Dermis microvascular lymphatic vessel endothelial cell (primary cell): ENCODE data around the gene MICOS13. TPM values are rescaled to one million over a fixed set of nuclear protein-coding genes. Genes with fewer than 3 reads are reported as not detected.
A peak's percentile ranks its signal among the peaks of the same experiment; 100 is the strongest.

Experiments
- DNase-seq, 2 donors: peaks; one replicate each; pipeline versions ENCODE4 v3.0.0 to v3.0.0-alpha.2; 2010; ENCODE audit warnings: low read depth in 2 of 2
- total RNA-seq: library from RNA; depleted of rRNA; stranded (reverse); fragments of >200 nt; gene quantifications from 2 replicates; pipeline ENCODE4 v1.2.1, GENCODE V29; 2014

MICOS13 gene
- total RNA-seq, 1 donor from 2014 or later = 46.2 TPM

DNA sequence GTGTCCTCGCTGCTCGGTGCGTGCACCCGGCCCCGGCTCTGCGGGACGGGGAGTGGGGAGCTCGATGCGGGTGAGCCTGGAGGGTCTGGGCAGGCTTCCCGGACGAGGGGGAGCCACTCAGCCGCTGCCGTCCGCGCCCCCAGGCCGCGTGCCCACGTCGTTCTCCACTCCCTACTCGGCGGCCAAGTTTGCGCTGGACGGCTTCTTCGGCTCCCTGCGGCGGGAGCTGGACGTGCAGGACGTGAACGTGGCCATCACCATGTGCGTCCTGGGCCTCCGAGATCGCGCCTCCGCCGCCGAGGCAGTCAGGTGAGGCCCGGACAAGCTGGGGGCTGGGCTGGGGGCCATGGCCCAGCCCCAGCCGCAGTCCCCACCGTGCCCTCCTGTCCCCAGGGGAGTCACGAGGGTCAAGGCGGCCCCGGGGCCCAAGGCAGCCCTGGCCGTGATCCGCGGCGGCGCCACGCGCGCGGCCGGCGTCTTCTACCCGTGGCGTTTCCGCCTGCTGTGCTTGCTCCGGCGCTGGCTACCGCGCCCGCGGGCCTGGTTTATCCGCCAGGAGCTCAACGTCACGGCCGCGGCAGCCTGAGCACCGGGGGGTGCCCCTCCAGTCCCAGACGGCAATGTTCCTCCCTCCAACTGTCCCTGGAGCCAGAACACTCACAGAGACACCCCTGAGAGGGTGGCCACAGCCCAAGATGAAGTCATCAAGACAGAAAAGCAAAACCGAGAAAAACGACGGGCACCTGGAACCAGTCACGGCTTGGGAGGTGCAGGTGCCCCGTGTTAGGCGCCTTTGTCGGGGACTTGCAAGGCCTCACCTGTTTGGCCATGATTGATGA lies 7.3 kb upstream of the MICOS13 start:
- DNase-seq = no peak

DNA sequence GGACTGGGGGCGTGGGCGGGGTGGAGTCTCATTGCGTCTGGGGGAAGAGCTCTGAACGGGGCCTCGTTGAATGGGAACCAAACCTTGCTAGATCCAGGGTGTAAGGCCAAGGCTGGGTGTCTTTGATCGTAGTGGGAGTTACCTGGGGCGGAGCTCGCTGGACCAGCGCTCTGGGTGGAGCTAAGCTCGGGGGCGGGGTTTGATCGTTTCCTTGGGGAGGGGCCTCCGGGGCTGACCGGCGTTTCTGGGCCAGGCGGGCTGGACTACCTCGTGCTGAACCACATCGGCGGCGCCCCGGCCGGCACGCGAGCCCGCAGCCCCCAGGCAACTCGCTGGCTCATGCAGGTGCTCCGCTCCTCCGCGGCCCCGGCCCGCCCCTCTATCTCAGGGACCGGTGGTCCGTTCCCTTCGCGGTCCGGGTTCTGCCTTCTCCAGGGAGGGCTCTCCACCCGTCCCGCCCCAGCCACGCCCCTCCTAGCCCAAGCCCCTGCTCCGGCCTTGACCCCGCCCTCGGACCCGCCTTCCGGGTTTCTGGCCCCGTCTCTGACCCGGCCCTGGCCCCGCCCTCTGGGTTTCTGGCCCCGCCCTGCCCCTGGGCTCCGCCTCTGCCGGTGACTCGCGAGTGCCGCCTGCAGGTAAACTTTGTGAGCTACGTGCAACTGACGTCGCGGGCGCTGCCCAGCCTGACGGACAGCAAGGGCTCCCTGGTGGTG lies 6.5 kb upstream of the MICOS13 start:
- DNase-seq = peak; percentile 80 to 91

DNA sequence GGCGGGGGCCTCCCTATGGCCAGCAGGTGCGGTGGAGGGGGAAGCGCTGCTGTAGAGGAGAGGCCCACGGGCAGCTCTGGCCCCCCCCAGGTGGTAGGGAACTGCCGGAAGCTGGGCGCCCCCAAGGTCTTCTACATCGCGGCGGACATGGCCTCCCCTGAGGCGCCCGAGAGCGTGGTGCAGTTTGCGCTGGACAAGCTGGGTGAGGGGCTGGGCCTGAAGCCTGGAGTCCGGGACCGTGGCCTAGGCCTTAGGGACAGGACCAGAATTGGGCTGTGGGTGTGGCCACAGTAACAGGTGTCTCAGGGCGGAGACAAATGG lies 6.0 kb upstream of the MICOS13 start:
- no peak for DNase-seq

DNA sequence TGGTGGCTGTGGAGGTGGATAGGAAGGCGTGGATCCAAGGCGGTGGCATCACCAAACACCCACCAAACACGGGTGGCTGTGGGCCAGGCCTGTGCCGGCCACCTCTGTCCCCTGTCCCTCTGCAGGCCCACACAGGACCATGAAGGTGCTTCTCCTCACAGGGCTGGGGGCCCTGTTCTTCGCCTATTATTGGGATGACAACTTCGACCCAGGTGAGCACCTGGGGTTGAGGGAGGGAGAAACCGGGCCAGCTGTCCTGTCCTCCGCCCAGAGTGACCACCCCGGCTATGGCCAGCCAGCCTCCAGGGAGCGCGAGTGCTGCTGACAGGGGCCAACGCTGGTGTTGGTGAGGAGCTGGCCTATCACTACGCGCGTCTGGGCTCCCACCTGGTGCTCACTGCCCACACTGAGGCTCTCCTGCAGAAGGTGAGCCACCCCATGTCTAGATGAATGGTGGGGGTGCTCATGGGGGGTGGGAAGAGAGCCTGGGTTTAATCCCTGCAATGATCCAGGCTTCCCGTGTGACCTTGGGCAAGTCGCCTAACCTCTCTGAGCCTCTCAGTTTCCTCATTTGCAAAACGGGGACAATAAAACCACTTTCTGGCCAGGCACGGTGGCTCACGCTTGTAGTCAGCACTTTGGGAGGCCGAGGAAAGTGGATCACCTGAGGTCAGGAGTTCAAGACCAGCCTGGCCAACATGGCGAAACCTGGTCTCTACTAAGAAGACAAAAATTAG lies 4.5 kb upstream of the MICOS13 start:
- DNase-seq = no peak

DNA sequence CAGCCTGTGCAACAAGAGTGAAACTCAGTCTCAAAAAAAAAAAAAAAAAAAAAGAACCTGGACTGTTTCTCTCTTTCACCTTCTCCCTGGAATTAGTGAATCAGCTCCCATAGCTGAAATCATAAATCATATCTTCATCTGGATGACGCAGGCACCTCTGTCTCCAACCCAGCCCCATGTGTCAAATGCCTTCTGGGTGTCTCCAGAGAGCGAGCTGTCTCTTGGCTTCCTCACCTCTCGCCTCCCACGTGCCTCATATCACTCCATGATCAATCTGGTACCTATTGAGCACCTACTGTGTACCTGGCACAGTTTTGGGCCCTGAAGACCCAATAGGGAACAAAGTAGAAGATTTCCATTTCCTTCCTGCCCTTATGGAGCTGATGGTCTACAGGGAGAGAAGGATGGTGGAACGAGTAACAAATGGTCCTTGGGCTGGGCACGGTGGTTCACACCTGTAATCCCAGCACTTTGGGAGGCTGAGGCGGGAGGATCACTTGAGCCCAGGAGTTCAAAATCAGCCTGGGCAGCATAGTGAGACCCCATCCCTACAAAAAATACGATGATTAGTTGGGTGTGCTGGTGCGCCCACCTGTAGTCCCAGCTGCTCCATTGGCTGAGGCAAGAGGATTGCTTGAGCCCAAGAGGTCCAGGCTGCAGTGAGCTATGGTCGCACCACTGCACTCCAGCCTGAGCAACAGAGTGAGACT lies 3.0 kb upstream of the MICOS13 start:
- no peak for DNase-seq

DNA sequence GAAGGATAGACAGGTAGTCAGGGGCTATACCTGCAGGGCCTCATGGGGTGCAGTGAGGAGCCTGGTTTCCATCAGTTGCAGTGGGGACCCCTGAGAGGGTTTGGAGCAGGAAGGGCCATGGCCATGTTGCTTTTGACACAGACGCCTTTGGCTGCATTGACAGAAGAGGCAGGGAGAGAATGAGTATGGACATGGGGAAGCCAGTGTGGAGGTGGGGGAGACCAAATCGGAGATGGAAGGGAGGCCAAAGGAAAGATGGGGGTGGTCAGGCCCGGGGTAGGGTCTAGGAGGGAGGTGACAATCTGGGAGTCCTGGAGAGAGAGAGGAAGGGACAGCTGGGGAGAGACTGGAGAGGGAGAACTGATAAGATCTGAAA lies 1.8 kb upstream of the MICOS13 start:
- no peak for DNase-seq

DNA sequence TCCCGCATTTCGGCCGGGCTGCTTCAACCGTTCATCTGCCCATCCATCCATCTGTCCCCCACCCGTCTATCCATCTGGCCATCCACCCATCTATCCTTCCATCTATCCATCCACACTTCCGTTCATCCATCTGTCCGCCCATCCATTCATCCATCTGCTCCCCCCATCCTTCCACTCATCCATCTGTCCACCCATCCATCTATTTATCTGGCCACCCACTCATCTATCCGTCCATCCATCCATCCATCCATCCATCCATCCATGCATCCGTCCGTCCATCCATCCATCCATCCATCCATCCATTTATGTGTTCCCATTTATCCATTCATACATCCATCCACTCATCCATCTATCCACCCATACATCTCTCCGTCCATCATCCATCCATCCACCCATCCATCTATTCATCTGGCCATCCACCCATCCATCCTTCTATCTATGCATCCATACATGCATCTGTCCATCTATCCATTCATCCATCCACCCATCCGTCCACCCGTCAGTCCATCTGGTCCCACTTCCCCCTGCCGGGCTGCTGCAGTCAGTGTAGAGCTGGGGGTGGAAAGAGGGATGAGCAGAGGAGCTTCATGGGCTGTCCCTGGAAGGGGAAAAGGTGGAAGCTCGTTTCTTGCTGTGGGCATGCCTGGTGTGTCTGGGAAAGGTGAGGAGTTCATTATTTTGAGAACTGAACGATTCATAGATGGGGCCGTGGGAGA lies 1.2 kb upstream of the MICOS13 start:
- DNase-seq = no peak

DNA sequence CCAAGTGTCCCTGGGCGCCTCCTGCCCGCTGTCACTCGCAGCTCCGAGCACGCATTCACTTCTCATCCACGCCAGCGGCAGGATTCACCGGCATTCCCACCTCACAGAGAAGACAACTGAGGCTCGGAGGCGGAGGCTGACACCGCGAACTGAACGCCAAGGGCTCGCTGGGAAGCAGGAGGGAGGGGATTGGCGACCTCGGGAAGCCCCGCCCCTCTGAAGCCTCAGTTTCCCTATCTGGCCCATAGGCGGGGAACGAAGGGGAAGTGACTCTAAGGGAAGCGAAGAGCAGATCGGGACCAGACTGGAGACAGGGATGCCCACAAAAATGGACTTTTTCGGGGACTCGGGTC lies 256 bp downstream of the MICOS13 start:
- DNase-seq = peak; percentile 16 to 57

DNA sequence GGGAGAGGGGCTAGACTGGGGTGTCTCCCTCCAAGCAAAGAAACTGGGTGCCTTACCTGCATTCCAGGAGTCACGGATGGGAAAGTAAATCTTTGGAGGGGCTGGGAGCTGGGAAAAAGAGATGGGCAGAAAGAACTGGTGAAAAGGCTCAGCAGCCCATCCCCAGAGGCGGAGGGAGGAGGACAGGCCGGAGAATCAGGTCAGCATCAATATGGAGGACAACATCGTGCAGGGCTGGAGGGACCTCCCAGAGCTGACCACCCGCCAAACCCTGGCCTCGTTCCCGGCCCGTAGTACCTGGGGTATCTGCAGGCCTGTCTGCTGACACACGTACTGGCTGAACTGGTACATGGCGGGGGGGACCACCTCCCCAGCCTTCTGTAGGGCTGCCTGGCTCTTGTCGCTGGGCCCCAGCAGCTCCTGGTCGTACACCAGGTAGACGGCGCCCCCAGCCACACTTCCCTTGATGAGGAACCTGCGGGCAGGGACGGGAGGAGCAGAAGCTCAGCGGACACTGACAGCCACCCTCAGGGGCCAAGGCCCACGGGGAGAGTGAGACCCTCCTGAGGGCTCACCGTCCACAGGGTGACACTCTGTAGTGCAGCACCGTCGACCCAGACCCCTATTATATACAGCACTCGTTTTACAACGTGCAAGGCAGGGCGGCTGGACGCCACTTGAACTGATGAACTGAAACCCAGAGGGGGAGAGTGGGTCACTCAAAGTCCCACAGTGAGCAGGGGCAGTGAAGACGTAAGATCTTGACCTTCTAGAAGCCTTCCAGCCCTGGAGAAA lies 830 bp downstream of the MICOS13 start:
- DNase-seq = no peak

DNA sequence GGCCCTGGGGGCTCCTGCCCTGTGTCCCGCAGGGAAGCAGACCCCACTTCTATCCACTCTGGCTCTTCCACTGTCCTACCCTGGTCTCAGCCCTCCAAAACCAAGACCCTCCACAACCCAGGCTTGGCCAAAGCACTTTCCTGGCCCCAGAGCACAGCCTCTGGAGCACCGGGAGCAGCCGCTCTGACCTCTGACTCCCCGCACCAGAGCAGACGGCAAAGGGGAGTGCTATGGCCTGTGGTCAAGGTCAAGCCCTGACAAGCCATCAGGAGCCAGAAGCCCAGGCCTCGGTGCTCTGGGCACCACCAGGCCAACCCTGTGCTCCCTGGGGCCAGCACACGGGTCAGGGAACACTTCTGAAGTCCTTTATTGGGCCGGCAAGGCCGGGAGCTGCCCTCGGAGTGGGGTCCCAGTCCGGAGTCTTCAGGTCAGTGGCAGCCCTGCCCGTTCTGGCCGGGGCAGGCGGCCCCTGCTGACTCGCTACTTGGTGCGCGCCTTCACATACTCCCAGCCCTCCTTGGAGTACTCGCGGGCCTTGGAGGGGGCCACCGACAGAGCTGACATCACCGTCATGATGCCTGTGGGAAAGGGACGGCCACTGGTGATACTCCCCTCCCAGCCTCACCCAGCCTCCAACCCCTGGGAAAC lies 2.1 kb downstream of the MICOS13 start:
- DNase-seq = no peak

DNA sequence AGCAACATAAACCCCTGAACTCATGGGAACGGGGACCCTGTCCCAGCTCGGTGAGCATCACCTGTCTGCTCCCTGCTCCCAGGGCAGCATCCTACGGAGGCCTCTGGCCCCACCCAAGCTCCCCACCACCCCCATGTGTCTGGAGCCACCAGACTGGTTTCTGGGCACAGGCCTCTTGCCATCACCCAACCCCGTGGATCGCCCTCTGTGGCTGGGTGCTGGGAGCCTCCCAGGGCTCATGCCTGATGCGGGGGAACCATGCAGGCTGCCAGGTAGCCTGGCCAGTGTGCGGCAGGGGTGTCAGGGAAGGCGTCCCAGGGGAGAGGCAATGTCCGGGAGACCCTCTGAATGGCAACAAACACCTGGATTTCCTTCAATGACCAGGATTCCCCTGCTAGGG lies 2.7 kb downstream of the MICOS13 start:
- DNase-seq = no peak

DNA sequence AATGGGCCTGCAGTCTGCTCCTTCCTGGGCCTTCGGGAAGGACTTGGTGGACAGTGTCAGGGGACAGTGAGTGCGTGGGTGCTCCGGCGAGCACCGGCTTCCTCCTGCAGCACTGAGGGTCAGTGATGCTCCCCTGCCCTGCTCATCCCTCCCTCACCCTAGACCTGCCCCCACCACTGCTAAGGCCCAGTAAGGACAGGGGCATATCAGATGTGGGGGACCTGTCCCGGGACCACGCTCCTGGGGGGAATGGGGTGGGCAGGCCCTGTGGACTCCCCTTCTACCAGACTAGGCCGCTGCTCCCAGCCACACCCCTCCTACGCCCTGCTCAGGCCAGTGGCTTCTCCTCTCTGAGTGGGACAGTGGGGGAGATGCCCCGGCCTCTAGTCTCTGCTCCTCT lies 3.2 kb downstream of the MICOS13 start:
- DNase-seq = no peak

DNA sequence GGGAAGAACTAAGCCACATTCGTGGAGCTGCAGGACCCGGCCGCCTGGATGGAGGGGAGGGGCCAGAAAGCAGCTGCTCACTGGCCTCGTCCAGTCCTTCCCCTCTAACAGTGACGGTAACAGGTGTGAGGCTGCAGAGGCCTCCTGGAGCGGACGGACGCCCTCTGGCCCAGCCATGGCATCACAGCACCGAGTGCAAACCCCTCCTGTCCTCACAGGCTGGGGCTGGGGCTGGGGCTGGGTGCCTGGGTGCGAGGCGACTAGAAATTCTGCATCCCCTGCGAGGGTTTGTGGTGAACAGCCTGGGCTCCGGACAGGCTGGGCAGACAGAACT lies 3.6 kb downstream of the MICOS13 start:
- DNase-seq = no peak

DNA sequence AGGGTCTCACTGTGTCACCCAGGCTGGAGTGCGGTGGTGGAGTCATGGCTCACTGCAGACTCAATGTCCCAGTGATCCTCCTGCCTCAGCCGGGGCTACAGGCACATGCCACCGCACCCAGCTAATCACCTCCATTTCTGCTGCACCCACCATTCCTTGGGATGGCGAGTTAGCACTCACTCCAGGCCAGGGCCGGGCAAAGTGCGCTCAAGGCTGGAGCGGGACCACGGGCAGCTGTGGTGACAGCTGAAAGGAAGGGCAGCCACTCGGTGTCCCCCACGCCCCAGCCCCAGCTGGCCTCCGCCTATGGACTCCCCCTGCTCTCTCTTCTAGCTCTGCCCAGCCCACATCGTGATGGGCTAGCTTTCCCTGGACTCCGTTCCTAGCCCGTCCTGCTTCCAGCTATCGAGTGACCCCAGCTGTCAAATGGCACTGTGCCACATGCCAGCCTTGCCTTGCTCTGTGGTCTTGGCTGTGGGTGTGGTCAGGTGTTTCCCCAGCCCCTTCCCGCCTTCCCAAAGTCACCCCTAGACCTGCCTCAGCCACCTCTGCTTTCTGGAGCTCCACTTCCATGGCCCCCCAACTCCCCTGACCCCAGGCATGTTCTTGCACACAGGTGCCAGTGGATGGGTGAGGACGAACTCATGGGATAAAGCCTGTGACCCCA lies 4.1 kb downstream of the MICOS13 start:
- DNase-seq = no peak

DNA sequence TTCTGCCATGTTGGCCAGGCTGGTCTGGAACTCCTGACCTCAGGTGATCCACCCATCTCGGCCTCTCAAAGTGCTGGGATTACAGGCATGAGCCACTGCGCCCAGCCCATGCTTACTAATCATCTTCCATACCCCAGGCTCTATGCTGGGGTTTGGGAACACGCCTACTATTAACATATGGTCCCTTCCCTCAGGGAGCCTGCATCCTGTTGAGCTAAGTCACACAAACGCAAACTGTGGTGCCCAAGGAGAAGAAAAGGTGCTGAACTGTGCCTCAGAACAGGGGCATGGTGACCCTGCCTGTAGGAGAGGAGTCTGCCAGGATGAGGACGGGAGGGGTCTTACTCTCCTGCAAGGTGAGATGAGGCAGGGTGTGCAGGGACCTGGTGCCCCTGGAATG lies 5.6 kb downstream of the MICOS13 start:
- no peak for DNase-seq

DNA sequence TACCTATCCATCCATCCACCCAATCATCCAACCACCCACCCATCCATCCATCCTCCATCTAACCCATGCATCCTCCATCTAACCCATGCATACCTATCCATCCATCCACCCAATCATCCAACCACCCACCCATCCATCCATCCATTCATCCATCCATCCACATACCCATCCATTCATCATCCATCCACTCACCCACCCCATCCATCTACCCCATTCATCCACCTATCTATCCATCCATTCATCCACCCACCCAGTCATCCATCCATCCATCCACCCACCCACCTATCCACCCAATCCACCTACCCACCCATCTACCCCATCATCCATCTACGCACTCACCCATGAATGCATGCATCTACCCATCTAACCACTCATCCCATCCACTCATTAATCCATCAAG lies 6.6 kb downstream of the MICOS13 start:
- DNase-seq = no peak

DNA sequence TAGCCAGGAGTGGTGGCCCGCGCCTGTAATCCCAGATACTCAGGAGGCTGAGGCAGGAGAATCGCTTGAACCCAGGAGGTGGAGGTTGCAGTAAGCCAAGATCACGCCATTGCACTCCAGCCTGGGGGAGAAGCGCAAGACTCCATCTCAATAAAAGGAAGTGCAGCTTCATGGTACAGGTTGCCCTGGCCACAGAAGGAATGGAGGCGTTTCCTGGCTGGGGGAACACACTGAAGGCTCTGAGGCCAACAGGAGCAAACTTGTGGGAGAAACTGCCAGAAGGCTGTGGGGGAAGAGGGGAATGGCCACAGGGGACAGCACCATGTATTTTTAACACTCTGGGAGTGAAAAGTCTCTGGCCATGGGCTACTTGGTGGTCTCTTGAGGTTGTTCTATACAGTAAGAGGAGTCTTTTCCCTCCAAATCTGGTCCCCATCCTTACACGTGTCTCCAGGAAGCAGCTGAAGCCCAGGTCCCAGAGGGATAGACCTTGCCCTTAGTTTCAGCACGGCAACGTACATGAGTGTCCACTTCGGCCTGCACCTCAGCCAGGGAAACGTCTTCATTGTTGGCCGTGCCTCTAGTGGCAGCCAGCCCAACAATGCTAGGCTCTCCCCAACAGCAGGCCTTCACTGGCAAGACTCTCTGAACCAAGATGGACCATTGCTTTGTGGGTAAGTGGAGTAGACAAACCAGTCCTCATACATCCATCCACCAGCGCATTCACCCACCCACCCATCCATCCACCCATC lies 7.4 kb downstream of the MICOS13 start:
- DNase-seq = no peak

DNA sequence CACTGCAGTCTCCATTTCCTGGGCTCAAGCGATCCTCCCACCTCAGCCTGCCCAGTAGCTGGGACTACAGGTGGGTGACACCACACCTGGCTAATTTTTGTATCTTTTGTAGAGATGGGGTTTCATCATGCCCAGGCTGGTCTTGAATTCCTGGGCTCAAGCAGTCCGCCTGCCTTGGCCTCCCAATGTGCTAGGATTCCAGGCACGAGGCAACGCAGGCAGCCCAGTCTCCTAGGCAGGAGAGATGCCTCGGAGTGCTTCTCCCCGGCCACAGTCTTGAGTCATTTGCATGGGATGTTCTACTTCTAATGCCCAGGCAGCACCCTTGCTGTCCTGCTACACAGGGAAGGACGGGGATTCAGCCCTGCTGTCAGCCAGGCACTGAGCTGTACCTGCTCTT lies 8.7 kb downstream of the MICOS13 start:
- DNase-seq = no peak

DNA sequence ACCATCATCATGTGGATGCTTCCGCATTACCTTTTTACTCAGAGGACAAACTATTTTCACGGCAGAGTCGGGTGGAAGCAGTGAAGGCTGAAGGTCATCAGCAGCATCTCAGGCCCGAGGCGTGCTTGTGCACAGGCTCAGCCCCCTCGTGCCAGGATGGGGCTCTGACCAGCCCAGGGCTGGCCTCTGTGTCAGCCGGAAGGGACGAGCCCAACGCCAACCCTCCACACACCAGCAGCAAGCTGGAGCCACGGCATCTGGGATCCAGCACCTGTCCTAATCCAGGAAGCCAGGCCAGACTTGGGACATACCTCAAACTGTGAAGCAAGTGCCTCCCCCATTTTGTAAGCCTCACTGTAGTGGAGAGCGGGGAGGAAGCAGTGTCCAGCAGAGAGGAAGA lies 11.1 kb downstream of the MICOS13 start:
- no peak for DNase-seq
